KOPT-K1 (cell line): ENCODE data around the gene TAS2R41.

Experiments used
- H3K27ac ChIP-seq: fragments of 200-600 bp; sonication (generic); 2 replicates; pipeline ENCODE4 v1.5.1; 2016; ENCODE audit warnings: antibody characterized with exemption, mild to moderate bottlenecking, low read depth, low read length; ENCODE audit not compliant: poor library complexity, severe bottlenecking
- H3K36me3 ChIP-seq: fragments of 200-600 bp; sonication (generic); 2 replicates; pipeline ENCODE4 v1.5.1; 2017; ENCODE audit warnings: antibody characterized with exemption, mild to moderate bottlenecking, low read length, moderate library complexity; ENCODE audit not compliant: insufficient read depth
- H3K9me3 ChIP-seq: fragments of 200-600 bp; sonication (generic); 2 replicates; pipeline ENCODE4 v1.5.1; 2017; ENCODE audit warnings: antibody characterized with exemption, low read length, mild to moderate bottlenecking; ENCODE audit not compliant: insufficient read depth, poor library complexity, severe bottlenecking

Gene TAS2R41

DNA sequence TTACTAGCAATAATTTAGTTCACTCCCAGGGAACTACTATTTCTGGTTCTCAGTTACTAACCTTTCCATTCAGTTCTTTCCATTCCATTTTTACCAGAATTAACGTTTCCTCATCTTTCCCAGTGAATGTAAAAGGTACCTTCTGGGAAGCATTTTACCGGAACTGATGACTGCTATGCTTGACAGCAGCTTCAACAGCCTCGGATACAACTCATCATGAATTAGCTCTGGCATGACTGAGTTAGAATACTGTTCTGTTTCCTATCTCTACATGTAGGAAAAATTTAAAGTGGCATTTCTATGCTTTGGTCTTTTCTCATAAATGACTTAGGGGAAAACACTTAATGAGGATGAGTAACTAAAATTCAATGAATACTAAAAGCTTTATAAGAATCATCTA, 18.6 kb downstream of the TAS2R41 start:
- Histone ChIP-seq H3K27ac (no peak overlapping the region), H3K9me3 (no peaks in the 10 kb centered on the region)

DNA sequence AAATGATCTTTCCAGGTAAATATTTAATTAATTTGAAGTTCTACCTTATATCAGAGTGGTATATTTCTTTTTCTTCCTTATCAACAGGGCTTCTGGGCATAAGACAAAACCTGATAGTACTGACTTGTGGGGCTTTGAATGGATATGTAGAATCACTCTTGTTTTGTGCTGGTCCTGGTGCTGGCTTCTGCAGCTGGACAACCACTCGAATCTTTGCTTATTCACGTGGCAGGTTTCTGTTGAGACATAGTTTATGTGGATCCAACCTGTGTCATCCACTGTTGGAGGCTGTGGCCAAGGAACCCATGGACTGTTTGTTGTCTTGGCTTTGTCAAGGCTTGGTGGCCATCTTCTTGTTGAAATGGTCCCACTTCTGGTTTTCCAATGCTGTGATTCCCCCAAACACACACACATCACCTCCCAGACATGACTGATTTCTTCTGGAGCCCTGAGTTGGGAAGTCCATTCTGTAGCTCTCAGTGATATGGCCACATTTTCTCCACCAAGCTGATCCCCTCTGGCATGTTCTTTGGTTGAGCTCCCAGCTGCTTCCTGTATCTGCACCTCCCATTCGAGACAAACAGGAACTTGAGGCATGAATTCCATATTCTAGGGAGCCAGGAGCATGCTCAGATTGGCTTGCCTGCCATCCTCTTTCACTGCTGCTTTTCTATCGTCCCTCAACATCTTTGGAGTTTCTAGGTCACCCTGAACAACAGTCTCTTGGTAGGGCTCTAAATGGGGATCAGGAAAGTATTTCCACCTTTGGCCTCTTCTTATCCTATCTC, 19.5 kb downstream of the TAS2R41 start:
- Histone ChIP-seq H3K27ac (no peak overlapping the region), H3K9me3 (no peaks in the 10 kb centered on the region), H3K36me3 (no peaks in the 10 kb centered on the region)

More for the DNA sequence above, 18.6 kb downstream of the TAS2R41 start:
- no peaks in the 10 kb centered on the region for H3K36me3 ChIP-seq

DNA sequence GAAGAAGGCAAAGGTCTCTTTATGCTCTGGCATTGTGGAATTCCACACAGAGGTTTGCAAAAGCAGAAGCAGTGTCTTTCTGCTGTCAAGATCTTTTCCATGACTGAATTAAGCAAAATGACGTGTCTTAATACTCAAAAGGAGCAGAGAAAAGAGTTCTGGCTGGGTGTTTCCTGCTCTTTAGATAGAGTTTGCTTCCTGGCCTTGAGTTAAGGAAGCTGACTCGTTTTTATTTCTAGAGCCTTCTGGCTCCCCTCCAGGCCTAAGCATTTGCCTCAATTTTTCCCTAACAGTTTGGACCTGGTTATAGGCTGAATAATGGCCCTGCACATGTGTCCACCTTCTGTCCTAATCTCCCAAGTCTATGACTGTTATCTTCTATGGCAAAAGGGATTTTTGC, 21.6 kb downstream of the TAS2R41 start:
- no peaks in the 10 kb centered on the region for H3K9me3 ChIP-seq
- no peak overlapping the region for H3K27ac ChIP-seq
- no peaks in the 10 kb centered on the region for H3K36me3 ChIP-seq

DNA sequence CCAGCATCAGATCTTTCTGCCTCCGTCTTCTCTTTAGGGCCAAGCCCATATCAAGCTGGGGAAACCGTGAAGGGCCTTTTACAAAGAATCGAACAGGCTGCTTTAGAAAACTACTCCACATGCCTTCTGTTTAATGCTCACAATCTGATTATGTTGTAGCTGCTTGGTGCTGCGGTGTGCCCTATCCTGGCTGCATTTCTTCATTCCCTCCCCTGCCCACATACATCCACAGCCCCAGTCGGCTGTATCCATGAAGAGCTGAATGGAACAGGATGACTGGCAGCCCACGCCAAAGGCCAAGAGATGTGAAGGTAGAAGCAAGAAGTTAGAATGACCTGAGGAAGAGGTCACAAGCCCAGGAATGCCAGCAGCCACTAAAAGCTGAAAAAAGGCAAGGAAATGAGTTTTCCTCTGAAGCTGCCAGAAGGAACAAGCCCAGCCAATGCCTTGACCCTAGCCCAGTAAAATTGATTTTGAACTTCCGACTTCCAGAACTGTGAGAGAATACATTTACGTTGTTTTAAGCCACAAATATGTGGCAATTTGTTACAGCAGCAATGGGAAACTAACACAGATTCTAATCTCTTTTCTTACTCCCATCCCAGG, 22.2 kb downstream of the TAS2R41 start:
- Histone ChIP-seq H3K36me3 (no peaks in the 10 kb centered on the region), H3K9me3 (no peaks in the 10 kb centered on the region), H3K27ac (no peak overlapping the region)

DNA sequence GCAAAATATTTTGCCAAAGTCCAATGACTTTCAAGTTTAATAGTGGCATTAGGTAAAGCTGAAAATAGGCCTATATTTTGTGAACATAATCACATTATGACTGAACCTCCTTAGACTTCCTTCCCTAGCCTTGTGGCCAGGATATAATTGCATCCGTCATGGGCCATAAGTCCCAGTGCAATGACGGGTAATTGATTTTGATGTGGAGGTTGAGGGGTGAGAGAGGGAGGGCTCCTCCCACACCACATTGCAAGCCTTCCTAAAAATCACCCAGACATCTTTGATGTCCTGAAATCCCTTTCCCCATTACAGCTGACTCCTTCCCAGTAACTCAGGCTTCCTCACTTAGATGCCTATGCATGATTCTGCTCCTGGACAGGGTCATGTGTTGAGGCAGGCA, 25.6 kb downstream of the TAS2R41 start:
- no peaks in the 10 kb centered on the region for H3K36me3 ChIP-seq
- H3K27ac ChIP-seq, result no peak overlapping the region
- H3K9me3 ChIP-seq, result no peaks in the 10 kb centered on the region

DNA sequence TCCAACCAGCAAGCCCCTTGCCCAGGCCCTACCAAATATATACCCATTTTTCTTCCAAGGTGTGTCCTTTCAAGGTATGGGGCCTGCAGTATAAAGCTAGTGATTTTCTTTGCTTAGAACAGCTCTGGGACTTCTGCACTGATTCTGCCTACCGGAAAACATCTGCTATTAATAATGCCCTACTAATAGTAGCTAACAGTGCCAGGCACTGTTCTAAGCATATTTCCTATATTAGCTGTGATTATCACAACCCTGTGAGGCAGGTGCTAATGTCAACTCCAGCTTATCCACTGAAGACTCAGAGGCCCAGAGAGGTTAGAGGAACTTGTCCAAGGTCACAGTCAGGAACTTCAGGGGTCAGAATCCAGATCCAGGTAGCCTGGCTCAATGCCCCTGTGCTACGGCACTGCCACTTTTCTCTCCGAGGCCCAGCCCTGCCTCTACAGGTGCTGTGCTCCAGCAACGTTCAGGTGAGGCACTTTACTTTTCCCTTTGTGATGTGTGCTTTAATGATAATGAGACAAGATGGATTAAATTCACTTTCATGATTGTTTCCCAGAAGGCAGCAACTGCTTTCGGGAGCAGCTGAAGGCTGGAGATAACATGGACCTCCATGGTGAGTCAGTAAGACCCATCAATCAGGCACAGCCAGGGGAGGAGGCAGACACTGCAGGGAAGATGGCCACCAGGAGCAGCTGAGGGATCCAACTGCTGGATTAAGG, 26.7 kb downstream of the TAS2R41 start:
- H3K36me3 ChIP-seq, result no peaks in the 10 kb centered on the region
- no peak overlapping the region for H3K27ac ChIP-seq

DNA sequence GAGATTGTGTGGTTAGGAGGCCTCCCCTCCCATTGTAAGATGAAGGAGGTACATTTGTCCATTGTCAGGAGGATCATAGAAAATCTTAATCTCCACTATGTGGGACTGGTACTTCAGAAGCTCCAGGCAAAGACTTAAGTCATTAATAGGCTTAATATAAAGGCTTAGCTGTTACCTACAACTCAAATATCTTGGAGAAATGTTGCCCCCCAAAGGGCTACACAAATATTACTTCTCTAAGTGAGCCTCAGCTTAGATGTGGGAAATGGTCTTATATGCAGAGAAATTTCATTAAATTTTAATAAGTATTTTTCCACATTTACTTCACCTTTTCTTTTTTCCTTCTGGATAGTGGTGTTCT, 27.2 kb downstream of the TAS2R41 start:
- Histone ChIP-seq H3K9me3 (no peaks in the 10 kb centered on the region), H3K27ac (no peak overlapping the region), H3K36me3 (no peaks in the 10 kb centered on the region)

More for the DNA sequence above, 26.7 kb downstream of the TAS2R41 start:
- H3K9me3 ChIP-seq, result no peaks in the 10 kb centered on the region

DNA sequence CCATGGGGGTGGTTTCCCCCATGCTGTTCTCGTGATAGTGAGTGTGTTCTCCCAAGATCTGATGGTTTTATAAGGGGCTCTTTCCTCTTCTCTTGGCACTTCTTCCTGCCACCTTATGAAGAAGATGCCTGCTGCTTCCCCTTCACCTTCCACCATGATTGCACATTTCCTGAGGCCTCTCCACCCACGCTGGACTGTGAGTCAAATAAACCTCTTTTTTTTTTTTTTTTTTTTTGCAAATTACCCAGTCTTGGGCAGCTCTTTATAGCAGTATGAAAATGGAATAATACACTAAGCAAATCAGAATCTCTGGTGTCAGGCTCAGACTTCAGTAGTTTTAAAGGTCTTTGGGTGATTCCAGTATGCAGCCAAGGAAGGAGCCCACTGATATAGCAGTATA, 28.2 kb downstream of the TAS2R41 start:
- H3K27ac ChIP-seq, result no peak overlapping the region
- no peaks in the 10 kb centered on the region for H3K9me3 ChIP-seq
- no peaks in the 10 kb centered on the region for H3K36me3 ChIP-seq

DNA sequence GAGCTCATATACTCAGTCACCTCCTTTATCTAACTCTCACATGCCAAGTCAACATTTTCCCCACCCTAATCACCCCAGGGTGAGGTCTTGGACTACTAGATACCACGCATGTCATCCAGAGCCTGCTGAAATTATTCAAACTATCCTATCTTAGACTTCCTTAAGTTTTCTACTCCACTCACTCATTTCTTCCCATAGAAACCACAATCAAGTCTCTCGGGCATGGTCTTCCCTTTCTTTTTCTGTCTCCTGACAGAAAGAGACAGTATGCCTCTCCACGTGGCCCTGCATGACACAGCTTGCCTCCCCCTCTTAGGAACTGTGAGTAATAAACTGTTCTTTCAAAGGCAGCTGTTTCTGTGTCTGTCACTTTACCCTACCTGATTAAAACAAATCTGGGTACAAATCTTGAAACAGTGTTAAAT, 29.4 kb downstream of the TAS2R41 start:
- H3K27ac ChIP-seq, result no peak overlapping the region
- no peaks in the 10 kb centered on the region for H3K9me3 ChIP-seq
- no peaks in the 10 kb centered on the region for H3K36me3 ChIP-seq

DNA sequence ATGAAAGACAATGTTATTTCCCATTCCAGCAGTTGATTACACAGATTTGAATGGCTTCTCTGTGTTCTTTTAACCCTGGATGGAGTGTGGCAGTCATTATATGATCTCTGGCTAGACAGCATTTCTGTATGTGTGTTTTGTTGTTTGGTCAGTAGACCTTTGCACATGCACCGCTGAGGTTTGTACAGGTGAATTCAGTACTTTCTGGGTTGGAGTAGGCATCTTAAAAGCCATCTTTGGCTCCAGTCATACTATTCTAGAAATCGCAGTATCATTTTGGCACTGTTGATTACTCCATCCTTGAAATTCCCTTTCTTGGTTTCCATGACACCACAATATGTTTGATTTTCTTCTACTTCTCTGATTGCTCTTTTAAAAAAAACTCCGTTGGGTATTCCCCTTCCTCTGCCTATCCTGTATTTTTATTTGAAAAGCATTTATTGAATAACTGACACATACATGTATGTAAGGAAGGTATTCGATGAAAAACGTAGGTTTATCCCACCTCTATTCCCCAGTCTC, 29.9 kb downstream of the TAS2R41 start:
- H3K27ac ChIP-seq, result no peak overlapping the region
- no peaks in the 10 kb centered on the region for H3K36me3 ChIP-seq
- H3K9me3 ChIP-seq, result no peaks in the 10 kb centered on the region

DNA sequence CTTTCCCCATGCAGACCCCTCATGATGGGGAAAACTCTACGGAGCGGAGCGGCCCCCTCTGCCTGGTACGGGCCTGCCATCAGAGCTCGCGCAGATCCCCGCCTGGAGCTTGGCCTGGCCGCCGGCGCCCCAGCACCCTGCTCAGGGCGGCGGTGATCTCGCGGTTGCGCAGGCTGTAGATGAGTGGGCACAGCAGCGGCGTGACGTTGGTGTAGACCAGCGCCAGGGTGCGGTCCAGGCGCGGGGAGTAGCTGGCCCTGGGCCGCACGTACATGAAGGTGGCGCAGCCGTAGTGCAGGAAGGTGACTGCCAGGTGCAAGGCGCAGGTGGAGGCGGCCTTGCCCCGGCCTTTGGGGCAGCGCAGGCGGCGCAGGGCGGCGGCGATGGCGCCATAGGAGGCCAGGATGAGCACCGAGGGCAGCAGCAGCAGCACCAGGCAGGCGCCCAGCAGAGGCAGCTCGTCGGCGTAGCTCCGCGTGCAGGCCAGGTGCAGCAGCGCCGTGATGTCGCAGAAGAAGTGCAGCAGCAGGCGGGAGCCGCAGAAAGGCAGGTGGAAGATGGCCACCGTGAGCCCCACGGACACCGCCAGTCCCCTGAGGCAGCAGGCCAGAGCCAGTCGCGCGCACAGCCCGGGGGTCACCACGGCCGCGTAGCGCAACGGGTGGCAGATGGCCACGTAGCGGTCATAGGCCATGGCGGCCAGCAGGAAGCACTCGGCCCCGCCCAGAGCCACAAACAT, 33.4 kb downstream of the TAS2R41 start:
- Histone ChIP-seq H3K9me3 (no peaks in the 10 kb centered on the region), H3K27ac (no peak overlapping the region), H3K36me3 (no peaks in the 10 kb centered on the region)

DNA sequence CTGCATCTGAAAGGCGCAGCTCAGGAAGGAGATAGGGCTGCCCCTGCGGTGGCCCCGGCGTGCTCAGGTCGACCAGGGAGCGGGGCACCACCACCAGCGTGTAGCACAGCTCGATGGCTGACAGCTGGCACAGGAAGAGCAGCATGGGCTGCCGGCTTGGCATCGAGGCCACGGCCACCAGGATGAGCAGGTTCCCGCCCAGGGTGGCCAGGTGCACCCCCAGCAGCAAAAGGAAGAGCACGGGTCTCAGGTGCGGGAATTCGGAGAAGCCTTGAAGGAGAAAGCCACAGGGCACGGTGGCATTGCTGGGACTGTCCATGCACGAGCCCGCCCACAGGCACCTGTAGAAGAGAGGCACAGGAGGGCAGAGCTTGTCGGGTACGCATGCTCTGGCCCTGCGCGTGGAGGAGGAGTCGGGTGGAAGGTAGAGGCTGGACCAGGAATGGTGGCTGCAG, 33.9 kb downstream of the TAS2R41 start:
- no peaks in the 10 kb centered on the region for H3K9me3 ChIP-seq
- H3K36me3 ChIP-seq, result no peaks in the 10 kb centered on the region
- H3K27ac ChIP-seq, result no peak overlapping the region

DNA sequence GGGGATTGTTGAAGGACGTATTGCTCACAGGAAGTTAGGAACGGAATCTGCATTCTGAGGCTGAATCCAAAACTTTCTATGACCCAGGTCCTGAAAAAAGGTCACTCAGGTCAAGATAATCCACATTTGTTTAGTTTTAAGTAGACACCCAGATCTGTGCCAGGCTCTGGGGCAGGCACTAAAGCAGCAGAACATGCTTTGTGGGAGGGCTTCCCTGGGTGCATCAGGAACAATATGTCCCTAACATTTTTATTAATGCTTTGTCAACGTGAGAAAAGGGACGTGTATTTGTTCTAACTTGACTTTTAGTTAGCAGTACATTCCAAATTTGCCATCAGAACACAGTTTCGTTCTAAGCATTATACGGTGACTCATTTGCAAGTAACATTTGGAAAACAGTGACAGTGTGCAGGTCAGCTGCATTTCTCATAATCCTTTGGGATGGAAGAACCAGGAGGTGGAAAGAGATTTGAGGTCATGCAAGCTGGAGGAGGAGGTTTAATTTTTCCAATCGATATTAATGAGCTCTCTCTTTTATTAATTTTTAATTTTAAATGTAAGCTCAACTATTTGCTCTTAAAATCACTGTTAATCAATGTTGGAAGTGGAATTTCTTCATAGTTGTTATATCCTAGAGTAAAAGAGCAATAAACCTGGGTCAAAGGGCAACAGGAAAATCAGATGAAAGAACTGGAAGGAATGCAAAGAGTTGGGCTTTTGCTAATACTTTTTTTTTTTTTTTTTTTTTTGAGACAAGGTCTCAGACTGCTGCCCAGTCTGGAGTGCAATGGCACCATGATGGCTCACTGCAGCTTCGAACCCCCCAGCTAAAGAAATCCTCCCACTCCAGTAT, 35.0 kb downstream of the TAS2R41 start:
- no peaks in the 10 kb centered on the region for H3K36me3 ChIP-seq
- no peaks in the 10 kb centered on the region for H3K9me3 ChIP-seq
- no peak overlapping the region for H3K27ac ChIP-seq

DNA sequence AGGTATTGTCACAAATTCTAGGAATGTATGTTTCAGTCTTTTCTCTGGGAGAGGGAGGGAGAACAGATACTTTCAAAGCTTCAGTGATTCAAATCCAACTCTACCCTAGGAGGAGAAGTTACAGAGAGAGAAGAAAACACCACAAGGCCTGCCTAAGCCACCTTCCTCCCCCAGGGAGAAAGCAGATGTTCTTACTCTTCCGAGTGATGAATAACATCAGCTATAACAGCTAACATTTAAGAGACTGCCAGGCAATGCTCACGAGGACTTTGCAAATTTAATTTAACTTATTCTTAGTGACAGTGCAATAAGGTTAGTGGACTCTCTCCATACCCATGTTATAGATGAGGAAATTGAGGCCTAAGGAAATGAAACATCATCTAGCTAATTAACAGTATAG, 36.8 kb downstream of the TAS2R41 start:
- H3K36me3 ChIP-seq, result no peaks in the 10 kb centered on the region
- H3K27ac ChIP-seq, result no peak overlapping the region
- H3K9me3 ChIP-seq, result no peaks in the 10 kb centered on the region
